IPS-18c (cell line): ENCODE data around the gene PTMS.
"Not testable (repeated sequence)": the region's sequence is repeated elsewhere in the genome, so short reads cannot be mapped to it uniquely, and the experiment has no call there.

Experiments used
- H3K4me3 ChIP-seq: 2 replicates; pipeline ENCODE4 v1.7.0; 2013; ENCODE audit warnings: low read depth, mild to moderate bottlenecking, low read length, moderate library complexity; ENCODE audit not compliant: insufficient read depth
- H3K9me3 ChIP-seq: one replicate; pipeline ENCODE4 v1.6.1; 2013; ENCODE audit warnings: mild to moderate bottlenecking, low read length, moderate library complexity; ENCODE audit not compliant: control insufficient read depth, insufficient read depth

The PTMS gene

GRCh38 chr12:6765634-6766581 is at the start of gene PTMS:
TSS of gene PTMS (plus strand) at chr12:6766363. CDS start at chr12:6766706, 343 bp downstream.
- Histone ChIP-seq H3K9me3 (no peaks in the 10 kb centered on the region), H3K4me3 (peak within 1 kb of the TSS; percentile 85)

- peaks cover 6% of the 10 kb centered on the region for H3K9me3 ChIP-seq
- H3K4me3 ChIP-seq: no peak overlapping the region
Measured at GRCh38 chr12:6716874-6717437, 49.2 kb upstream of the PTMS start.

- Histone ChIP-seq H3K4me3 (no peak overlapping the region), H3K9me3 (no peaks in the 10 kb centered on the region)
Measured at GRCh38 chr12:6722863-6723262, 43.3 kb upstream of the PTMS start.

GRCh38 chr12:6723607-6724408 is 42.4 kb upstream of the PTMS start, which contains the start of gene COPS7A:
TSS of gene COPS7A (plus strand) at chr12:6724046. CDS start at chr12:6724657, 611 bp downstream.
- H3K9me3 ChIP-seq: no peaks in the 10 kb centered on the region
- peak within 1 kb of the TSS; percentile 45 for H3K4me3 ChIP-seq

- Histone ChIP-seq H3K9me3 (no peaks in the 10 kb centered on the region), H3K4me3 (peak overlapping the region; percentile 45)
Measured at GRCh38 chr12:6724409-6724797, 41.8 kb upstream of the PTMS start.

GRCh38 chr12:6725350-6725749 is 40.8 kb upstream of the PTMS start:
- Histone ChIP-seq H3K9me3 (no peaks in the 10 kb centered on the region), H3K4me3 (no peak overlapping the region)

- Histone ChIP-seq H3K4me3 (no peak overlapping the region), H3K9me3 (no peaks in the 10 kb centered on the region)
Measured at GRCh38 chr12:6729186-6729585, 37.0 kb upstream of the PTMS start.

GRCh38 chr12:6730169-6730568 is 36.0 kb upstream of the PTMS start:
- Histone ChIP-seq H3K9me3 (no peaks in the 10 kb centered on the region), H3K4me3 (no peak overlapping the region)

GRCh38 chr12:6734506-6735387 is 31.4 kb upstream of the PTMS start:
- Histone ChIP-seq H3K9me3 (no peaks in the 10 kb centered on the region), H3K4me3 (no peak overlapping the region)

- H3K4me3 ChIP-seq: no peak overlapping the region
- H3K9me3 ChIP-seq: no peaks in the 10 kb centered on the region
Measured at GRCh38 chr12:6735448-6736191, 30.5 kb upstream of the PTMS start.

- H3K9me3 ChIP-seq: no peaks in the 10 kb centered on the region
- H3K4me3 ChIP-seq: no peak overlapping the region
Measured at GRCh38 chr12:6736754-6737153, 29.4 kb upstream of the PTMS start.

- not testable (repeated sequence) for H3K9me3 ChIP-seq
Measured at GRCh38 chr12:6742080-6742479, 24.1 kb upstream of the PTMS start.

GRCh38 chr12:6742834-6743233 is 23.3 kb upstream of the PTMS start:
- H3K9me3 ChIP-seq: no peaks in the 10 kb centered on the region

More at GRCh38 chr12:6742080-6742479, 24.1 kb upstream of the PTMS start:
- not testable (repeated sequence) for H3K4me3 ChIP-seq

GRCh38 chr12:6743300-6743699 is 22.9 kb upstream of the PTMS start:
- H3K9me3 ChIP-seq, H3K4me3 ChIP-seq: not testable (repeated sequence)

More at GRCh38 chr12:6742834-6743233, 23.3 kb upstream of the PTMS start:
- no peak overlapping the region for H3K4me3 ChIP-seq

- no peak overlapping the region for H3K4me3 ChIP-seq
Measured at GRCh38 chr12:6745741-6746525, 20.2 kb upstream of the PTMS start.

More at GRCh38 chr12:6745741-6746525, 20.2 kb upstream of the PTMS start:
- H3K9me3 ChIP-seq: no peaks in the 10 kb centered on the region
